ENCODE measurements around the gene STPG2.
A peak's percentile ranks its signal among the peaks of the same experiment; 100 is the strongest.

Gene STPG2

DNA sequence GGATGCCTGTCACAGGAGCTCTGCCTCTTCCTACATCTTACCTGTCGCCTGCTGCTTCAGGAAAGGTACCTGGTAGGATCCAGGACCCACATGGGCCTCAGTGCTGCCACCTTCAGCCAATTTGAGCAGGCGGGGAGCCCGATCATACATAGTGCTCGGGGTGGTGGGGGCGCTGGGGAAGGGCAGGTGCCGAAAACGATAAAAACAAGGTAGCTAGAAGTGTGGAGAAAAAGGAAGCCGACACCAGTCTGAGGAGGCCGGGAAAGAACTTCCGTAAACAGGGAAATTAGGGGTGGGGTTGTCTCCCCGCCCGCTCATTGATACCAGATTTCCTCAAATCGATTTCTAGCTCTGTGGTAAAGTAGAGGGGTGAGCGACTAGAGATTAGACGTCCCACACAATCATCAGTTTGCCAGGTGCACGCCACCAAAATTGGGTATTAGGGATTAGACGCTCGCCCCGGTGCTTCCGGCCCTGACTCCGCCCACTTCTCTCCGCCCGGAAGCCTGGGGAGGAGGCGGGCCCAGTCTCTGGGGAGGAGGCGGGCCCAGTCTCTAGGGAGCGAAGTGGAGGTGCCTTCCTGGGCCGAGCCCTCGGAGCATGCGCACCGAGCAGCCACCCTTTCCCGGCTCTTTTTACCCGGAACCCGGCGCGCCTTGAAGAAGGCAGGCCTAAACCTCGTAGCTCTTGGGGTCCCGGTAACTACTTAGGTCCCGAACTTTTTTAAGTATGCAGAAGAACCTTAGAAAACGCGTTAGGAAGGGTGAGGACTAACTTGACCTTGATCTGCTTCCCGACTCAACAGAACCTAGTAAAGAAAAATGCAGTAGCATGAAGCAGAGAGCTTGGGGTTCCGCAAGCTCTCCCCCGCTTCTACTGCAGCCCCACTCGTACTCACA, at the start of gene STPG2:
TSS of gene STPG2 (minus strand) at position 476 of the 899 bp plus-strand sequence.
- H3K4me3 ChIP-seq, result peak within 1 kb of the TSS; percentile 78
- TF ChIP-seq, protein P1, sequence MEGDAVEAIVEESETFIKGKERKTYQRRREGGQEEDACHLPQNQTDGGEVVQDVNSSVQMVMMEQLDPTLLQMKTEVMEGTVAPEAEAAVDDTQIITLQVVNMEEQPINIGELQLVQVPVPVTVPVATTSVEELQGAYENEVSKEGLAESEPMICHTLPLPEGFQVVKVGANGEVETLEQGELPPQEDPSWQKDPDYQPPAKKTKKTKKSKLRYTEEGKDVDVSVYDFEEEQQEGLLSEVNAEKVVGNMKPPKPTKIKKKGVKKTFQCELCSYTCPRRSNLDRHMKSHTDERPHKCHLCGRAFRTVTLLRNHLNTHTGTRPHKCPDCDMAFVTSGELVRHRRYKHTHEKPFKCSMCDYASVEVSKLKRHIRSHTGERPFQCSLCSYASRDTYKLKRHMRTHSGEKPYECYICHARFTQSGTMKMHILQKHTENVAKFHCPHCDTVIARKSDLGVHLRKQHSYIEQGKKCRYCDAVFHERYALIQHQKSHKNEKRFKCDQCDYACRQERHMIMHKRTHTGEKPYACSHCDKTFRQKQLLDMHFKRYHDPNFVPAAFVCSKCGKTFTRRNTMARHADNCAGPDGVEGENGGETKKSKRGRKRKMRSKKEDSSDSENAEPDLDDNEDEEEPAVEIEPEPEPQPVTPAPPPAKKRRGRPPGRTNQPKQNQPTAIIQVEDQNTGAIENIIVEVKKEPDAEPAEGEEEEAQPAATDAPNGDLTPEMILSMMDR (IDR thresholded peaks at IDR 0.05), result no peak
- DNase-seq (ENCODE audit: low spot score), result peak; percentile 93
- peak within 1 kb of the TSS; percentile 69 to 82 for H3K27ac ChIP-seq

DNA sequence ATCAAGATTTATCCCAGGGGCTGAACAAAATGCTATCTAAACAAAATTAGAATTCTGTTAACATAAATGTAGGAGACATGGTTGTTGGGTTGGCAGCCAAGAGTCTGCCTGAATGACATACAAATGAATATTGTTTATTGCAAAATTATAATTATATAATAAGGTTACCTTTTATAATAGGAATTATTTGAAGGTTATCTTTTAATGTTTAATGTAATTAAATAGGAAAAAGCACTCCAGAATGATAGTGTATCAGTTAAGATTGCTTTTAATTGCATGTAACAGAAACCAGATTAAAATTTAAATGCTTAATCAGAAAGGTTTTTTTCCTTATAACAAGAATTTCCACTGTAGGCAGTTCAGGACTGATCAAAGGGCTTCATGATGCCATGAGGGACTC, 42.0 kb upstream of the STPG2 start:
- TF ChIP-seq, protein P1 (IDR thresholded peaks at IDR 0.05), result no peak
- Histone ChIP-seq H3K27ac (no peak overlapping the region), H3K4me3 (no peak overlapping the region)
- no peak for DNase-seq (ENCODE audit: low spot score)

DNA sequence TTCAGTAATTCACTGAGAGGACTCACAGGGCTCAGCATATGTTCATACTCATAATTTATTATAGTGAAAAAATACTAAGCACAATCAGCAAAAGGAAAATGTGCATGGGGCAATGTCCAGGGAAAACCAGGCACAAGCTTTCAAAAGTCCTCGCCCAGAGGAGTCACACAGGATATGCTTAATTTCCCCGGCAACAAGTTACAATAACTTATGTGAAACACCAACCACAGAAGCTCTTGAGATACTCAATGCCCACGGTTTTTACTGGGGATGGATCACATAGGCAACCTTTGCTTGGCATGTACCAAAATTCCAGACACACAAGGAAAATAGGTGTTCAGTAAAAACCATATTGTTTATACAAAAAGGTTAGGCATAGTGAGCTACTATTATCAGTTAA, 38.5 kb upstream of the STPG2 start:
- TF ChIP-seq, protein P1 (IDR thresholded peaks at IDR 0.05), result no peak
- no peak for DNase-seq (ENCODE audit: low spot score)
- no peak overlapping the region for H3K4me3 ChIP-seq
- no peak overlapping the region for H3K27ac ChIP-seq

DNA sequence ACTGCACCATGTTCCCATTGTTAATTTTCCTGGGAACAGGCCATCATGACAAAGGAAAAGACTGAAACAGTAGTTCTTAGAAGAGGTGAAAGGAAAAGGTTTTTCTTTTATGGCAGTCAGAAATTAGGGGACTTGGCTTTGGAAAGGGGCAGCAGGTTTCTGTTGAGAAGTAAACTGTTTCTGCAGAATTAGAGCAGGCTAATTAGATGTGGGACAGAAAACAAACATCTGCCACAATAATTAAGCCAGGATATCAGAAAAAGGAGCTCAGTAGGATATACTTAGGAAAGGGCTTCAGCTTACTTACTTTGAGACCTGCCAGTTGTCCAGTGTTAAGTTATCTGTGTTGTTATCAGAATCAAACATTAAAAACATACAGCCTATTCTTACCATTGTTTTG, 36.7 kb upstream of the STPG2 start:
- Histone ChIP-seq H3K4me3 (no peak overlapping the region), H3K27ac (no peak overlapping the region)
- DNase-seq (ENCODE audit: low spot score), result no peak
- TF ChIP-seq, protein P1 (IDR thresholded peaks at IDR 0.05), result no peak

DNA sequence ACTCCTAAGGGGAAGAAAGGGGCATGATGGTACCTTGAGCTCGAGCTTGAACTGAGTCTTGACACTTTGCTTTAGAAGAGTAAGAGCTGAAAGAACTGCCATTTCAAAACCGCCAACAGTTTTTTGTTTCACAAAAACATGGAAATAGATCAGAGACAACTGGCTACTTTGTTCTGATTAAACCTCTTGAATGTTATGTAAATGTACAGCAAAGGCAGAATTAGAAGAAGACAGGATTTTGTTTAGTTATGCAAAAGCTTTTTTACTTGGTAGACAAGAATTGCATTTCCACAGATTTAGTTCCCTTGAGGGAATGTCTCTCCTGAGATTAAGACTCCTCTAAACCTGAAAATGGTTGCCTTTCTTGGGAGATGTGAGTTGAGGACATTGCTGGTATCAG, 33.3 kb upstream of the STPG2 start:
- H3K4me3 ChIP-seq, result no peak overlapping the region
- DNase-seq (ENCODE audit: low spot score), result no peak
- H3K27ac ChIP-seq, result no peak overlapping the region
- TF ChIP-seq, protein P1 (IDR thresholded peaks at IDR 0.05), result no peak

DNA sequence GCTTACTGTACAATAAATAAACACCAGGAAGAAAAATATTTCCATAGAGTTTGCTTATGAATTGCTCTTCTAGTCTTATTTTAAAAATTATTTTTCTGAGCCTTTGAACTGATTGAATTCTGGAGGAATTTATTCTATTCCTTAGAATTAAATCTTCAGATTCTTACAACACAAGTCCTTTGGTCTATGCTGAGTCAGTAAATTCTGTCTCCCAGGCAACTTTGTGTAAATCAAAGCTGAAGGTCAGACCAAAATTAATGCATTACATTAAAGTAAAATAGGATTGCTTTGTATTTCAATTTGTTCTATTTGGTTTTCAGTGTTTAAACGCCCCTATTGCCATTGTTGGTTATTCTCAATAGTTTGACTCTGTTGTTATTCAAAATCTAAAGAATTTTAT, 26.8 kb upstream of the STPG2 start:
- H3K27ac ChIP-seq, result no peak overlapping the region
- no peak for DNase-seq (ENCODE audit: low spot score)
- no peak overlapping the region for H3K4me3 ChIP-seq
- TF ChIP-seq, protein P1 (IDR thresholded peaks at IDR 0.05), result no peak

DNA sequence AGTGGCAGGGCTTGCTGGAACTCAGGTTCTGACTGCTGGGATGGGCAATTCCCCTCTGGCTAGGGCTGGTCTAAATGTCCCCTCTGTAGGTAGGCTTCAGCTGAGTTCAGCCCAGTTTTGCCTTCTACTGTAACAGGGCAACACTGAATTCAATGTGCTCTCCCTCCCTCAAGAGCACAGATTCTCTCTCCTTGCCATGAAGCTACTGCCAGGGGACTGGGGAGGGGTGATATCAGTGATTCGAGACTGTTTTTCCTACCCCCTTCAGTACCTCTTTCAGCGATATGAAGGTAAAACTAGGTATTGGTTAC, 23.4 kb upstream of the STPG2 start:
- no peak overlapping the region for H3K27ac ChIP-seq
- TF ChIP-seq, protein P1 (IDR thresholded peaks at IDR 0.05), result no peak
- no peak for DNase-seq (ENCODE audit: low spot score)
- no peak overlapping the region for H3K4me3 ChIP-seq
